Measurements from ENCODE around the gene MRM1.

DNA sequence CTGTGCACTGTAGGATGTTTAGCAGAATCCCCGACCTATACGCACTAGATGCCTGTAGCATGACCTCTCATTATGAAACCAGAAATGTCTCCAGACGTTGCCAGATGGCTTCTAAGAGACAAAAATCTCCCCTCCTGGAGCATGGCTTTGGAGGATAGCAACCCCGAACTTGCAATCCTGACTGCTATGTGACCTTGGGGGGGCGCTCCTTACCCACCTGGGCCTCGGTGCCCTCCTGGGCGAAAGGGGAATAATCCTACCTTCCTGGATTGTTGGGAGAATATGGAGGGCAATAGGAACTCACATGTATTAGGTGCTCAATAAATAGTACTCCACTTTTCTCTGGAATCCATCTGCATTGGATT, 8.1 kb downstream of the MRM1 start:
- TF ChIP-seq, protein P1, sequence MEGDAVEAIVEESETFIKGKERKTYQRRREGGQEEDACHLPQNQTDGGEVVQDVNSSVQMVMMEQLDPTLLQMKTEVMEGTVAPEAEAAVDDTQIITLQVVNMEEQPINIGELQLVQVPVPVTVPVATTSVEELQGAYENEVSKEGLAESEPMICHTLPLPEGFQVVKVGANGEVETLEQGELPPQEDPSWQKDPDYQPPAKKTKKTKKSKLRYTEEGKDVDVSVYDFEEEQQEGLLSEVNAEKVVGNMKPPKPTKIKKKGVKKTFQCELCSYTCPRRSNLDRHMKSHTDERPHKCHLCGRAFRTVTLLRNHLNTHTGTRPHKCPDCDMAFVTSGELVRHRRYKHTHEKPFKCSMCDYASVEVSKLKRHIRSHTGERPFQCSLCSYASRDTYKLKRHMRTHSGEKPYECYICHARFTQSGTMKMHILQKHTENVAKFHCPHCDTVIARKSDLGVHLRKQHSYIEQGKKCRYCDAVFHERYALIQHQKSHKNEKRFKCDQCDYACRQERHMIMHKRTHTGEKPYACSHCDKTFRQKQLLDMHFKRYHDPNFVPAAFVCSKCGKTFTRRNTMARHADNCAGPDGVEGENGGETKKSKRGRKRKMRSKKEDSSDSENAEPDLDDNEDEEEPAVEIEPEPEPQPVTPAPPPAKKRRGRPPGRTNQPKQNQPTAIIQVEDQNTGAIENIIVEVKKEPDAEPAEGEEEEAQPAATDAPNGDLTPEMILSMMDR (IDR thresholded peaks at IDR 0.05) = no peak
- no peak for TF ChIP-seq POLR2A (IDR thresholded peaks at IDR 0.05)
